ENCODE data around the gene CABLES2.

CABLES2 gene

DNA sequence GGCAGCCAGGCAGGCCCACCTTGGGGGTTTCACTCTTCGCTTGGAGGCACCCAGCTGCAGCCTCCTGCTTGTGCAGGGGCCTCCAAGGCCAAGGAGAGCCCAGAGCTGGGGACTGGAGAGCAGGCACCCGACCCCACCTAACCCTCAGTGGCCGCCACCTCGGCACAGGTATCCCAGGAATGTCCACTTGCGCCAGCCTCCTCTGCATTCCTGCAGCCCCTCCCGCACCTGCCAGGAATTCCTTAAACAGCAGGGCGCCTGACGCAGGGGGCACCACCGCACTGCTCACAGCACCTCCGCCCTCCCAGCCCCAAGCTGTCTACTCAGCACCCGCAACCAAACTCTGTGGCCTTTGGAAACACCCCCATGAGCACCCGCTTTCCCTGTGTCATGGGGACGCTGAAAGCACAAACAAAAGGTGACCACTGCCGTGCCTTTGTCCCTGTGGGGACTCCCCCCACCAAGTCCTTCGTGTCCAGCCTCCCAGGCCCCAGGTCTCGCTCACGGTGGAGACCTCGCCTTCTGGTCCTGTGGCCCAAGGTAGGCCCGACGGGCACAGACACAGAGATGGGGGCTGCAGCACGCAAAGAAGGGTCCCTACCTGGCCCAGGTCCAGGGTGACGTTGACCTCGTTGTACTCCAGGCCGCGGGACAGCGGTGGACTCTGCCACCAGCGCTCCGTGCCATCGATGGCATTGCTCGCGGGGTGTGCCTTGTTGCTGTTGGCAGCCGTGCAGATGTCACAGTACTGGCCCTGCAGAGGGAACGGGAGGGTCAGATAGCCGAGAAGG lies 45.1 kb downstream of the CABLES2 start:
- DNase-seq (ENCODE audit: low read depth in 2 of 2), result no peak

DNA sequence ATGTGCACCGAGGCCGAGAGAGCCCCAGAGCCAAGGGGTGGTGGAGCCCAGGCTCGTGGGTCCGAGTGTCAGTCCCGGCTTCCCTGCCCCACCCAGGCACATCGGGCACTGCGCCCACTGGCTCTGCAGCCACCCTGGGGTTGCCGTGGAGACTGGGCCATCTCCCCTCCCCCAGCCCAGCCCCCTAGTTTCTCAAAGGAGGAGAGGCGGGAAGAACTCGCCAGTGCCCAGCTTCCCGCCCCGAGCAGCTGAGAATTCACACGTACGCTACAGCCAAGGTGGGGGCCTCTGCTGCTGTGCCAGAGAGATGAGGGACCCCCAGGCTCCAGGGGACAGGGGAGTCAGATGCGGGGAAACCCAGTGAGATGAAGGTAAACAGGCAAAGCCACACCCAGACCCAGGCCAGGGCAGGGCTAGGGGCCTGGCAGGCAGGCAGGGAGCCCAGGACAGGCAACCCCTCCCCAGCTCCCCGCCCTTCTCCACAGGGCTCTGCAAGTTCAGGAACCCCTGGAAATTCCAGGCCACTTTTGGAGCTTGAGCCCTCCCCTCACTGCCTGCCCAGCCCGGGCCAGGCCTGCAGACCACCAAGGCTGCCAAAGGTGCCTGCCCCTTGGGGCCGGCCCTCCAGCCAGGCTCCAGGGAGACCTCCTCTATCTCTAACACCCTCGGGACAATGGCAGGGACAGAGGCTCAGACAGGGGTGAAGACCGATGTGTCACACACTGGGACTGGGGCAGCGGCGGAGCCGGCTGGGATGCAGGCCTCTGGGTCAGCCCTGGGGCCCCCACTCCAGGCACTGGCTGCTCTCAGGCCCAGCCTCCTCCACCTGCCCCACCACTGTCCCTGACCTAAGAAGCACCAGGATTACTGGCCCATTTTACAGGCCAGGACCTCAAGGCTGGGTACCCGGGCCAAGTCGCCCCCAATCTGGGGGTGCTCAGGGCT lies 46.0 kb downstream of the CABLES2 start:
- DNase-seq (ENCODE audit: low read depth in 2 of 2), result no peak

- DNase-seq (ENCODE audit: low read depth in 2 of 2), result no peak
These were observed 47.5 kb downstream of the CABLES2 start for GRCh38 chr20:62359491-62360121.

DNA sequence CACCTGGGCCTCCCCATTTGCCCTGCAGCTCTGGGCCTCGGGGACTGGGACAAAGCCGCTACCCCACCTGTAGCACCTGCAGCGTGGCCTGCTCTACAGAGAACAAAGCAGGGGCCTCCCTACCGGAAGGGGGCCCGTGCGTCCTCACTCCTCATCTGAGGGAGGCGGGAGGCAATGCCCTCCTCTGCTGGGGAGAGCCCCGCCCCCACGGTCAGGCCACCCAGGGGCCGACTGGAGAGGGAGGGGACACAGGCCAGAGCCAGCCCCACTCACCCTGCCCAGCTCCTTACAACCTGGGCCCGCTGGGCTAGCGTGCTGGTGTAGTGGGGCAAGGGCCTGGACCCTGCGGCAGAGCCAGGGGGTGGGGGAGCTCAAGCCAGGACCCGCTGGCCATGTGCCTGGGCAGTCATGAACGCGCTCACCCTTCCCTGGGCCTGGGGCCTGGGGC lies 48.0 kb downstream of the CABLES2 start:
- no peak for DNase-seq (ENCODE audit: low read depth in 2 of 2)

- no peak for DNase-seq (ENCODE audit: low read depth in 2 of 2)
These were observed 48.7 kb downstream of the CABLES2 start for GRCh38 chr20:62358171-62359042.

DNA sequence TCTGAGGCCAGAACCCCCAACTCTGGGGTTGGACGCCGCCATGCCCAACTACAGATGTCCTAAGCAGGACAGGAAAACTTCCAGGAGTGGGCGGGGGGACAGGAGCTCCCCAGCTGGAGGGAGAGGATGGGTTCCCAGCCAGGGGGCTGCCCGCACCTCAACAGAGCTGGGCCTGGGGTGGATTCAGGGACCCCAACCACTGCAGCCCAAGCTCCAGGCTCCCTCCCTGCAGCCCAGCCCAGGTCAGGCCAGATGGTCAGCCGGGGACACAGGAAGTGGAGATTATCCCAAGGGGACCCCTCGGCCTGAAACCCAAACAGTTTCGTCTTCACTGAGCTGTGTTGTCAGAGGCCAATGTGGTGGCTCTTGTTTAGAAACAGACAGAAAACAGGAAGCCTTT lies 49.4 kb downstream of the CABLES2 start:
- DNase-seq (ENCODE audit: low read depth in 2 of 2), result no peak

GRCh38 chr20:62357187-62357667 lies 49.9 kb downstream of the CABLES2 start:
- no peak for DNase-seq (ENCODE audit: low read depth in 2 of 2)

DNA sequence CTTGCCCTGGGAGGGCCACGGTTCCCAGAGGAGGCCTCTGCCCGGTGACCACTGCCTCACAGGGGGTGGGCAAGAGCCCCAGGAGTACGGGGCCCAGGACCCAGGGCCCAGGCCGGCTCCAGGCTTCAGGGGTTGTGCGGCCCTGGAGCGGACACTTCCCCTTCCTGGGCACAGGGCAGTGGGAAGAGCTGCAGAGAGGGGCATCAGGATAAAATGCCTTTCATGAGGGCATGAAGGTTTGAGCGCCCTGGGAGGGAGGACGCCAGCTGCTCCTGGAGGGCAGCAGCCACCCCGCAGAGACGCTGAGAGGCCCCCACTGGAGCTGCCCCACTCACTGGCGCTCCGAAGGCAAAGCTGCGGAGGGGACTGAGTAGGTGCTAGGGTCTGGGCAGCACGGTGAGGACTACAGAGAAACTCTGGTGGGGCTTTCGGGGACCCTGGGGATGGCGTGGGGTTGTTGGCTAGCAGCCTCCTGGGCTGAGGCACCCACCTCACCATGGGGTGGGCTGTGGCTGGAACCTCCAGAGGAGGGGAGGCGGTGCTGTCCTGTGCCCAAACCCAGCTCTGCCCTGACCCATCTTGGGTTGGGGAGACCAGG lies 50.4 kb downstream of the CABLES2 start:
- no peak for DNase-seq (ENCODE audit: low read depth in 2 of 2)

DNA sequence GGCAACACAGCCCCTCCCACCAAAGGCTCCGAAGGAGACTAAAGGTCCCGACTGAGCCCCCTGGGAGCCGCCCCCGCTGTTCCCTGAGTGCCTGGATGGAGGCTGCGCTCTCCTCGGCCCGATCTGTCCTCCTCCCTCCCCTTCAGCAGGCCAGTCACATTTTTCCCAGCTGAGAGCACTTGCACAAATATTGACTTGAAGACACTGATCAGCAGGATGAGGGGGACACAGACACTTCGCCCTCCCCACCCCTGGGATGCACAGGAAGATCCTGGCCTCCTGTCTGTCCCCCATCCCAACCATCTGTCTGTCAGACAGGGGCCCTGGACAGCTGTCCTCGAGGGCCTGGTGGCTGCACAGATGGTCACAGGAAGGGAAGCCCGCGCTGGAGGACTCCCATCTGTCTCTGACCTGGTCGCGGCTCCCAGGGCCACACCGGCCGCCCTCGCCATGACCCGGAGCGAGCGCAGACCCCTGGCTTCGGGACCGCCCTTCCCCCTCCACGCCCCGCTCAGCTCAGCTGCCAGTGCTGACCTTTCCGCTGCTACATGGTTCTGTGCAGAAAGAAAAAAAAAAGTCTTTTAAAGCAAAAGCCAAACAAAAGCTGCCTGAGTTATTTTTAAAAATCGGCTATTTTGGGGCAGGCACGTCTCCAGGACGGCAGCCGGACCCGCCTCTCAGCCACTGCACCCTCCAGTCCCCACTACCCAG lies 51.1 kb downstream of the CABLES2 start:
- DNase-seq (ENCODE audit: low read depth in 2 of 2), result no peak

DNA sequence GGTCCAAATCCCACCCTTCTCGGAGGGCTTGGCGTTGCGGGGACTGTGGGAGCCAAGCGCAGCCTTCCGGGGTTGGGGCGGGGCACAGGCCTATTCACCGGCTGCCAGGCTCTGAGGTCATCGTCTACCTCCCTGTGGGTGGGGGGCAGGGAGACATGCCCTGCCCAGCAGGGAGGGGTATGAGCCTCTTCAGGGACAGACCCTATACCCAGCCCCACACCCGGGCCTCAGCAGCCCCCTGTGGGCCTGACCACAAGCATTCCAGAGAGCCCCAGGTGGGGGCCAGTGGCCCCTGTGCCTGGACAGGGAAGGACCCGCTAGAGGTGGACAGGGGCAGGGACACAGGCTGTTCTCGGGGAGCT lies 51.6 kb downstream of the CABLES2 start:
- DNase-seq (ENCODE audit: low read depth in 2 of 2), result no peak

GRCh38 chr20:62354811-62355341 lies 52.2 kb downstream of the CABLES2 start:
- no peak for DNase-seq (ENCODE audit: low read depth in 2 of 2)

- DNase-seq (ENCODE audit: low read depth in 2 of 2), result no peak
These were observed 52.9 kb downstream of the CABLES2 start for GRCh38 chr20:62354031-62354808.

- DNase-seq (ENCODE audit: low read depth in 2 of 2), result no peak
These were observed 53.6 kb downstream of the CABLES2 start for GRCh38 chr20:62353289-62354030.

DNA sequence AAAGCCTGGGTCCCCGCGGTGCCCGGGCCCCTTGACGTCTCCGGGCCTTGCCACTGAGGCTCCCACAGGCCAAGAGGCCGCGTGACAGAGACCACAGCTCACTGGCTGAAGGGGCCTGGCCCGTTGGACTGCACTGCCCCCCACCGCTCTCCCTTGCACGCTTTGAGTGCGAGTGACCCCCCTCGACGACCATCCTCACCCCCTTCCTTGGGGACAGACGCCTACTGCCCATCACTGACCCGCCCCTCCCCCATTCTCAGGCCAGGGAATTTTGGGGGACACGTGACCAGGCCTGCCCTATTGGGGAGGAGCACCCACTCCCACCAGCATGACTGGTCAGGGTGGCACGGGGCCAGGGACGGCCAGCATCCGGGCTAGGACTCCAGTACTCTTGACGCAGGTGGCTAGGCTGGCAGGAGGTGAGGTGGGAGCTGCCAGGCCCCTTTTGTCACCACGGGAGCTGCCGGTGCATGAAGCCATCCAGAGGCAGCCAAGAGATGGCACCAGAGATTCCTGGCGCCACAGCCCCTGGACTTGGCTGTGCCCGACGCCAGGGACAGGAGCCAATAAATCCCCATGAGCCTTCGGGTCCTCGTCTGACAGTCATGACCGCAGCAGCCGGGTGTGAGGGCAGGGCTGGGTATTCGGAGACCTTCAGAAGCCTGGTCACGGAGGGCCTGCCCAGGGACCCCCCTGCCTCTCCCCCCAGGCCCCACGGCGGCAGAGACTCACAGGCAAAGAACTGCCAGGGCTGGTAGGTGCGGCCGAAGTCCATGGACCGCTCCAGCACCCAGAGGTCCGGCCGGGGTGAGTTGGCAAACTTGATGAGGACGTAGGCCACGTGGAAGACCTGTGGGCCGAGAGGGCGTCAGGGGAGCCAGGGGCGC lies 54.4 kb downstream of the CABLES2 start:
- DNase-seq (ENCODE audit: low read depth in 2 of 2), result no peak

DNA sequence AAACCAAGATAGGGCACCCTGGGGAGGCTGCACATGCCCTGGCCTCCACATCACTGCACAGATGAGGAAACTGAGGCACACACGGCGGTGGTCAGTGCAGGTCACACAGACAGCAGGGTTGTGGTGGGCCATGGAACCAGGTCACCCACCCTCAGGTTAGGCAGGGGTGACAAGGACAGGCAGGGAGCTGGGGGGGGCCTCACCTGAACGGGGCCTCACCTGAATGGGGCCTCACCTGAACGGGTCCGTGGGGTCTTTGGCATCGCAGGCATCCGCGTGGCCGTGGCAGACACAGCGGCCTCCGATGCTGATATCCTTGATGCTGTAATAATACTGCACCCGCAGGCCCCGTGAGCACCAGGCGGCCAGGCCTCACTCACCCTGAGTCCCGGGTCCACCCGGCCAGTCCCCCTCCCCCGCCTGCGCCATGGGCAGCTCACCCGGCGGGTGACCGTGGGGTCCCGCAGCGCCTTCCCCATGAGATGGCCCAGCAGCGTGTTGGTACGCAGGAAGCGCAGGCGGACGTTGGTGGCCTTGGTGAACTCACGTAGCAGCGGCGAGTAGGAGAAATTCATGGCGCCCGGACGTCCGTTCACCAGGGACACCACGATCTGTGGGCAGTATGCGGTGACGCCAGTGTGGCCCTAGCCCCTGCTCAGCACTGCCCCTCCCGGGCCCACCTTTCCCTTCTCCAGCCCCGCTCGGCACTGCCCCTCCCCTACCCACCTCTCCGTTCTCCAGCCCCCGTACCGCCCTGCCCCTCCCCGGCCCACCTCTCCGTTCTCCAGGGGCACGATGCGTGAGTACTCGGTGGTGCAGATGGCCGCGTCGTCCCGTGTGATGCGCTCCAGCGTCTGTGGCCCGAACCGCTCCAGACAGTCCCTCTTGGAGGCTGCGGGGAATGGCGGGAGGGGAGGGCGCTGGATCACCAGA lies 55.4 kb downstream of the CABLES2 start:
- DNase-seq (ENCODE audit: low read depth in 2 of 2), result no peak
